Measurements from ENCODE around the gene DLGAP4.

DLGAP4 gene

GRCh38 chr20:36446557-36446956, 140.4 kb downstream of the DLGAP4 start:
- no peak for DNase-seq (ENCODE audit: low read depth, low spot score)

GRCh38 chr20:36447101-36447500, 141.0 kb downstream of the DLGAP4 start:
- DNase-seq (ENCODE audit: low read depth, low spot score) = no peak

GRCh38 chr20:36449663-36450062, 143.5 kb downstream of the DLGAP4 start:
- DNase-seq (ENCODE audit: low read depth, low spot score) = no peak

- DNase-seq (ENCODE audit: low read depth, low spot score) = no peak
These were observed 148.2 kb downstream of the DLGAP4 start for GRCh38 chr20:36454332-36454697.

- no peak for DNase-seq (ENCODE audit: low read depth, low spot score)
These were observed 148.7 kb downstream of the DLGAP4 start for GRCh38 chr20:36454698-36455427.

GRCh38 chr20:36455972-36456625, 150.0 kb downstream of the DLGAP4 start:
- DNase-seq (ENCODE audit: low read depth, low spot score) = no peak

GRCh38 chr20:36460648-36461599, 154.8 kb downstream of the DLGAP4 start:
- DNase-seq (ENCODE audit: low read depth, low spot score) = peak; percentile 78

GRCh38 chr20:36461600-36462439, 155.7 kb downstream of the DLGAP4 start:
- DNase-seq (ENCODE audit: low read depth, low spot score) = no peak

- no peak for DNase-seq (ENCODE audit: low read depth, low spot score)
These were observed 156.5 kb downstream of the DLGAP4 start for GRCh38 chr20:36462440-36463211.

- no peak for DNase-seq (ENCODE audit: low read depth, low spot score)
These were observed 157.3 kb downstream of the DLGAP4 start for GRCh38 chr20:36463212-36464061.

- no peak for DNase-seq (ENCODE audit: low read depth, low spot score)
These were observed 159.3 kb downstream of the DLGAP4 start for GRCh38 chr20:36465109-36466080.

GRCh38 chr20:36466089-36466488, 159.9 kb downstream of the DLGAP4 start:
- DNase-seq (ENCODE audit: low read depth, low spot score) = no peak

GRCh38 chr20:36467076-36467999, 161.2 kb downstream of the DLGAP4 start:
- no peak for DNase-seq (ENCODE audit: low read depth, low spot score)

- no peak for DNase-seq (ENCODE audit: low read depth, low spot score)
These were observed 162.2 kb downstream of the DLGAP4 start for GRCh38 chr20:36468149-36469000.

- no peak for DNase-seq (ENCODE audit: low read depth, low spot score)
These were observed 163.8 kb downstream of the DLGAP4 start for GRCh38 chr20:36469973-36470372.

- DNase-seq (ENCODE audit: low read depth, low spot score) = no peak
These were observed 165.9 kb downstream of the DLGAP4 start for GRCh38 chr20:36471885-36472636.

Data from activated naive CD8-positive, alpha-beta T cell treated with anti-CD3 and anti-CD28 coated beads, Interleukin-2, amount 50 U/mL, for 16 hours (primary cell).